Fibroblast of lung (primary cell): ENCODE data around the gene G6PC1. TPM values are rescaled to one million over a fixed set of nuclear protein-coding genes. Genes with fewer than 3 reads are reported as not detected.
A peak's percentile ranks its signal among the peaks of the same experiment; 100 is the strongest.

ENCODE experiments used
- DNase-seq, 2 donors: peaks; one replicate each; pipeline versions ENCODE4 v3.0.0 to v3.0.0-alpha.2; 2010; ENCODE audit warnings: low read depth in 2 of 2
- H2AFZ ChIP-seq: 2 replicates; pipeline ENCODE4 v1.5.1; 2012; ENCODE audit warnings: low read length, control low read depth, inconsistent platforms
- H3K27ac ChIP-seq: 2 replicates; pipeline ENCODE4 v1.5.1; 2011; ENCODE audit warnings: low read length, control low read depth; ENCODE audit not compliant: insufficient read depth
- H3K27me3 ChIP-seq: 2 replicates; pipeline ENCODE4 v1.5.1; 2011; ENCODE audit warnings: mild to moderate bottlenecking, low read length; ENCODE audit not compliant: control insufficient read depth, insufficient read depth
- H3K36me3 ChIP-seq: 2 replicates; pipeline ENCODE4 v1.5.1; 2011; ENCODE audit warnings: low read length; ENCODE audit not compliant: control insufficient read depth, insufficient read depth
- H3K4me1 ChIP-seq: 2 replicates; pipeline ENCODE4 v1.5.1; 2011; ENCODE audit warnings: low read length; ENCODE audit not compliant: control insufficient read depth, insufficient read depth; ENCODE audit errors: extremely low read depth
- H3K4me2 ChIP-seq: 2 replicates; pipeline ENCODE4 v1.5.1; 2011; ENCODE audit warnings: low read length, control low read depth; ENCODE audit not compliant: insufficient read depth; ENCODE audit errors: extremely low read depth
- H3K4me3 ChIP-seq, 4 experiments: fragments of 200-600 bp in 1 of 4; sonication (generic) in 1 of 4; replicated peaks in 1 of 4; 2 replicates each; pipeline ENCODE4 v1.5.1; 2011 to 2016; ENCODE audit warnings: low read length in 4 of 4, low read depth in 3 of 4, mild to moderate bottlenecking in 3 of 4, control low read depth in 2 of 4, inconsistent platforms in 1 of 4, mixed read lengths in 1 of 4; ENCODE audit not compliant: insufficient read depth in 1 of 4; ENCODE audit errors: control extremely low read depth in 1 of 4
- H3K79me2 ChIP-seq: 2 replicates; pipeline ENCODE4 v1.5.1; 2012; ENCODE audit warnings: mild to moderate bottlenecking, low read length, inconsistent platforms; ENCODE audit not compliant: control insufficient read depth, insufficient read depth
- H3K9ac ChIP-seq: 2 replicates; pipeline ENCODE4 v1.5.1; 2011; ENCODE audit warnings: mild to moderate bottlenecking, low read length, control low read depth; ENCODE audit not compliant: insufficient read depth
- H3K9me3 ChIP-seq: 2 replicates; pipeline ENCODE4 v1.5.1; 2012; ENCODE audit warnings: low read depth, low read length; ENCODE audit not compliant: control insufficient read depth, insufficient read depth
- H4K20me1 ChIP-seq: 2 replicates; pipeline ENCODE4 v1.5.1; 2011; ENCODE audit warnings: low read length; ENCODE audit not compliant: control insufficient read depth, insufficient read depth; ENCODE audit errors: extremely low read depth
- EZH2 ChIP-seq: IDR thresholded peaks from 2 replicates; pipeline ENCODE4 v1.5.1; 2012; ENCODE audit warnings: low read length, control low read depth, mild to moderate bottlenecking; ENCODE audit errors: missing control alignments
- polyA plus RNA-seq, 2 donors: library from polyadenylated mRNA; depleted of rRNA in 1 of 2; stranded (reverse) in 1 of 2; unstranded in 1 of 2; fragments of >200 nt; gene quantifications; 2 replicates each; pipeline ENCODE4 v1.2.1, GENCODE V29; 2011 to 2012; ENCODE audit warnings: missing spikeins in 1 of 2
- total RNA-seq: library from RNA; depleted of rRNA; stranded (reverse); fragments of >200 nt; gene quantifications from 2 replicates; pipeline ENCODE4 v1.2.1, GENCODE V29; 2014
- TF ChIP-seq, protein P1 (sequence below), 2 donors: IDR thresholded peaks in 1 of 2; conservative IDR thresholded peaks in 1 of 2; 1 replicate in 1 of 2; 2 replicates in 1 of 2; pipeline ENCODE4 v1.5.1; 2011 to 2012; ENCODE audit warnings: low read length in 2 of 2, control low read depth in 1 of 2, inconsistent platforms in 1 of 2, low read depth in 1 of 2, mild to moderate bottlenecking in 1 of 2

G6PC1 gene
- total and polyA plus RNA-seq, 2 donors (not counting 1 experiment from before 2014, with no cell fraction given) = not detected

DNA sequence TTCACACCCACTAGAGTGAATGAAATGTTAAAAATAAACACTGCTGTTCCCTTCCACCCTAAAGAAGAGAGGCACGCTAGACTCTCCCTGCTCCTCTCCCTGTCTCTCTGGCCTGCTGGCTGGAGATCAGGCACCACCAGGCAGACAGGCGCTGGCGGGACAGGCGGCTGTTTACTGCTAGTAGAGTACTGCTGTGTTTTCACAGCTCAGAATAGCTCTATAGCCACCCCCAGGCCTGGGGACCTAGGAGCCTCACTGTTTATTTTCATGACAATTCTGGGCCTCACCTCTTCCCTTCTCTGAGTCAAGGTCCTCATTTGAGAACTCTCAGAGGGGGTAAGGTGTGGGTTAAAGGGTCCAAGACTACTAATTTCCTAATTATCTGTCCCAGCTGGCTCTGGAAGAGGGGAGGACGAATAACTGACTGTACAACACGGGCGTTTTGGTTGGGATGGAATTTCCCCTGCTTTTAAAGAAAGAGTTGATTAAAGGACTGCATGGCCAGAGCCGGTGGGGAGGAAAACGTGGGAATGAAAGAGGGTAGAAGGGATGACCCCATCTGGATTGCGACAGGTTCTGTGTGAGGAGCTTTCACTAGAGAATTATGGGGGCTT is 9.0 kb upstream of the G6PC1 start:
- Histone ChIP-seq H3K27ac (no peak overlapping the region), H3K4me3 (no peak overlapping the region), H2AFZ (no peak overlapping the region), H3K27me3 (peaks cover 4% of the 10 kb centered on the region), H4K20me1 (no peaks in the 10 kb centered on the region), H3K79me2 (no peaks in the 10 kb centered on the region), H3K9ac (no peak overlapping the region), H3K4me1 (no peaks in the 10 kb centered on the region), H3K4me2 (no peak overlapping the region), H3K36me3 (no peaks in the 10 kb centered on the region), H3K9me3 (no peaks in the 10 kb centered on the region)
- TF ChIP-seq, protein P1, sequence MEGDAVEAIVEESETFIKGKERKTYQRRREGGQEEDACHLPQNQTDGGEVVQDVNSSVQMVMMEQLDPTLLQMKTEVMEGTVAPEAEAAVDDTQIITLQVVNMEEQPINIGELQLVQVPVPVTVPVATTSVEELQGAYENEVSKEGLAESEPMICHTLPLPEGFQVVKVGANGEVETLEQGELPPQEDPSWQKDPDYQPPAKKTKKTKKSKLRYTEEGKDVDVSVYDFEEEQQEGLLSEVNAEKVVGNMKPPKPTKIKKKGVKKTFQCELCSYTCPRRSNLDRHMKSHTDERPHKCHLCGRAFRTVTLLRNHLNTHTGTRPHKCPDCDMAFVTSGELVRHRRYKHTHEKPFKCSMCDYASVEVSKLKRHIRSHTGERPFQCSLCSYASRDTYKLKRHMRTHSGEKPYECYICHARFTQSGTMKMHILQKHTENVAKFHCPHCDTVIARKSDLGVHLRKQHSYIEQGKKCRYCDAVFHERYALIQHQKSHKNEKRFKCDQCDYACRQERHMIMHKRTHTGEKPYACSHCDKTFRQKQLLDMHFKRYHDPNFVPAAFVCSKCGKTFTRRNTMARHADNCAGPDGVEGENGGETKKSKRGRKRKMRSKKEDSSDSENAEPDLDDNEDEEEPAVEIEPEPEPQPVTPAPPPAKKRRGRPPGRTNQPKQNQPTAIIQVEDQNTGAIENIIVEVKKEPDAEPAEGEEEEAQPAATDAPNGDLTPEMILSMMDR (conservative IDR thresholded peaks at IDR 0.05 in 1 of 2, IDR thresholded peaks at IDR 0.05 in 1 of 2; ENCODE audit: low read depth in 1 of 2, low read length in 2 of 2) = no peak
- TF ChIP-seq EZH2 = no peak
- DNase-seq = peak; percentile 32 to 35

DNA sequence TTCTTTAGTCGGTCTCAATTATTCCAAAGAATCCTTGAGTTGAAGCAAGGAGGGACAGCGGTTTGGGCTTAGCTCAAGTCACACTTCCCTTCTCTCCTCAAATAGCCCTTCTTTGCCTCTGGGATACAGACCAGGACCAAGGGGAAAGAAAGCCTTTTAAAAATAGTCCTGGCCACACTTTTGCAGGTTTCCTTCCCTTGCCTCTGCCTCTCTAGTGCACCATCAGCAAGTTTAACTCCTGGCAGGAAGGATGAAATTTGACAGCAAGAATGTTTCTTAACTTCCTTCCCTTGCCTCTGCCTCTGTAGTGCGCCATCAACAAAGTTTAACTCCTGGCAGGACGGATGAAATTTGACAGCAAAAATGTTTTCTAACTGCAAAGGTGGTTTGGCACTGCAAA is 7.2 kb upstream of the G6PC1 start:
- TF ChIP-seq, protein P1 (conservative IDR thresholded peaks at IDR 0.05 in 1 of 2, IDR thresholded peaks at IDR 0.05 in 1 of 2; ENCODE audit: low read depth in 1 of 2, low read length in 2 of 2) = no peak
- no peak for TF ChIP-seq EZH2
- no peak for DNase-seq
- Histone ChIP-seq H4K20me1 (no peaks in the 10 kb centered on the region), H3K4me1 (no peaks in the 10 kb centered on the region), H3K36me3 (no peaks in the 10 kb centered on the region), H3K27ac (no peak overlapping the region), H3K9me3 (no peaks in the 10 kb centered on the region), H2AFZ (no peak overlapping the region), H3K9ac (no peak overlapping the region), H3K27me3 (peaks cover 4% of the 10 kb centered on the region), H3K4me3 (no peak overlapping the region), H3K4me2 (no peak overlapping the region), H3K79me2 (no peaks in the 10 kb centered on the region)

DNA sequence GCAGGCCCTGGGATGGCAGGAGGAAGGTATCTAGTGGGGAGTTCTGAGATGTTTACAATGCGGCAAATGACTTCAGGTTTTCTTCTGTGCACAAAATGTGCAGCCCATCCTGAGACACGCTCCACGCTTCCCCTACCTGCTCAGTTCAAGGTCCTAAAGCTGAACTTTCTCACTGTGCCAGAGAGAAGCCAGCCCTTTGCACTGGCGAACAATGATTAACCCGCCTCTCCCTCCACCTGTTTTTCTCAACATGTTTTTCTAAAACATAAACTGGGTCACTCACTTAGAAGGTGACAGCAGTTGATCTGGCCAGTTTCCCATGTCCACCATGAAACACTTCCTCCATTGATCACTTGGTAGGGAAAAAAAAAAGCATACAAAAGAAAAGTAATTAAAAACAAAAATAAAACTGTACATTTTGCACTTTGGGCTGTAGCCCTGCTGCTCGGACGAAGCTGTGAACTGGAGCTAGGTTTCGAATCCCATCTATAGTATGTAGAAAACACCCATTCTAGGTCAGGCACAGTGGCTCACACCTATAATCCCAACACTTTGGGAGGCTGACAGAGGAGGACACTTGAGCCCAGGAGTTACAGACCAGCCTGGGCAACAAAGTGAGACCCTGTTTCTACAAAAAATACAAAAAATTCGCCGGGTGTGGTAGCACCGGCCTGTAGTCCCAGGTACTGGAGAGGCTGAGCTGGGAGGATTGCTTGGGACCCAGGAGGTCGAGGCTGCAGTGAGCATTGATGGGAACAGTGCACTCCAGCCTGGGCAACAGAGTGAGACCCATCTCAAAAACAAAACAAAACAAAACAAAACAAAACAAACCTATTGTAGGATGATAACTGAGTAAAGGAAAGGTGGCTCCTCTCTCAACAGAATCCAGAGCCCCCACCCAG is 6.1 kb upstream of the G6PC1 start:
- Histone ChIP-seq H3K27ac (no peak overlapping the region), H4K20me1 (no peaks in the 10 kb centered on the region), H3K9ac (no peak overlapping the region), H3K4me1 (no peaks in the 10 kb centered on the region), H3K4me2 (peak overlapping the region; percentile 29), H2AFZ (no peak overlapping the region), H3K36me3 (no peaks in the 10 kb centered on the region), H3K4me3 (no peak overlapping the region), H3K9me3 (no peaks in the 10 kb centered on the region), H3K27me3 (no peaks in the 10 kb centered on the region), H3K79me2 (no peaks in the 10 kb centered on the region)
- no peak for DNase-seq
- TF ChIP-seq, protein P1 (conservative IDR thresholded peaks at IDR 0.05 in 1 of 2, IDR thresholded peaks at IDR 0.05 in 1 of 2; ENCODE audit: low read depth in 1 of 2, low read length in 2 of 2) = no peak
- TF ChIP-seq EZH2 = no peak
